ENCODE measurements around the gene ARHGAP32.
"Not testable (repeated sequence)": the region's sequence is repeated elsewhere in the genome, so short reads cannot be mapped to it uniquely, and the experiment has no call there.

ARHGAP32 gene

DNA sequence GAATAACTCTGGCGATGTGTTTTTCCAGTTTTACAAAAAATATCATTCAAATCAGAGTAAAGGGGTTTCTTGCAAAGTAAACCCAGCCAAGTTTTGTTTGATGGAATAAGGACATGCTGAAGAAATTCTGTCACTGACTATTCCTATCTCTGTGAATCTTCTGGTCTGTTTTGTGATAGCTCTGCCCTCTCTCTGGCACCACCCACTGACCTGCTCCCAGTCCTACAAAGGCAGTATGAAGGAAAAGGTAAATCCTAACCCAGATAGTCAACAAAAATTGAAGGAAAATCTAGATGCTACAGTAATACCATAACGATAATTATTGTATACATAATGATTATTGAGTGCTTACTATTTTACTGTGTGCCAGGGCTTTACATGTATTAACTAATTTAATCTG lies 173.1 kb downstream of the ARHGAP32 start:
- DNase-seq, result no peak

DNA sequence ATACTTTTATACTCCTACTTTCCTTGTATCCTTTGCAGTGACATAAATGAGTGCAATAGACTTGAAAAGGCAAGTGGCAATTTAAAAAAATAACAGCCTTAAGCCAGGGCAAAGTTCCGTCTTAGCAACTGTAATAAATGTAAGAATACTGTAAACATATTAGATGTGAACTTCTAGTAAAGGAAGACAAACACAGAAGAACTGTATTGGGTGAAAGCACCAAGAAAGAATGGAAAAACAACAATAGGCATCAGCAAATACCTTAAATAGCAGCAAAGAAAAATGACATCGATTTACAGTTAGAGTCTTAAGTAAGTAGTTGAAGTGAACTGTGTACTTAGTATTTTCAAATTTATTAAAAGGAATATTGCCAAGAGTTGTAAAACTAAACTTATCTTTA lies 174.0 kb downstream of the ARHGAP32 start:
- DNase-seq, result no peak

- DNase-seq, result no peak
These were observed 178.2 kb downstream of the ARHGAP32 start for GRCh38 chr11:129013737-129014475.

DNA sequence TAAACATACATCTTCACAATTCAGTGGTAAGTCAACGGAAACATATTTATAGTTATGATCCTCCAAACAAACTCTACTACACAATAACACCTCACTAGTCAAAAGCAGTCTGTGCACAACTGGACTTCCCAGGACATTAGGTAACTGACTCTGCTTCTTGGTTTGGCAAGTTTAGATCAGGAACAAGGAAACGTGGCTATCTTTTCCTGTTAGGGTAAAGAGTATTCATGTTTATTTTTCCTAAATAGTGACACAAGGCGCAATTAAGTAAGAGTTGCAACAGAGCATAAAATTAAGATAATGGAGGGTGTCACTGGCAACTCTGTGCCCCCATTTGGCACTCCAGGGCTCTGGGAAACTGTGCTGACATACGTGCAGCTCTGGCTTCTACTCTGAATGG lies 179.2 kb downstream of the ARHGAP32 start:
- DNase-seq, result no peak

GRCh38 chr11:129006161-129006560 lies 186.0 kb downstream of the ARHGAP32 start:
- no peak for DNase-seq

- not testable (repeated sequence) for DNase-seq
These were observed 193.0 kb downstream of the ARHGAP32 start for GRCh38 chr11:128999165-128999564.

DNA sequence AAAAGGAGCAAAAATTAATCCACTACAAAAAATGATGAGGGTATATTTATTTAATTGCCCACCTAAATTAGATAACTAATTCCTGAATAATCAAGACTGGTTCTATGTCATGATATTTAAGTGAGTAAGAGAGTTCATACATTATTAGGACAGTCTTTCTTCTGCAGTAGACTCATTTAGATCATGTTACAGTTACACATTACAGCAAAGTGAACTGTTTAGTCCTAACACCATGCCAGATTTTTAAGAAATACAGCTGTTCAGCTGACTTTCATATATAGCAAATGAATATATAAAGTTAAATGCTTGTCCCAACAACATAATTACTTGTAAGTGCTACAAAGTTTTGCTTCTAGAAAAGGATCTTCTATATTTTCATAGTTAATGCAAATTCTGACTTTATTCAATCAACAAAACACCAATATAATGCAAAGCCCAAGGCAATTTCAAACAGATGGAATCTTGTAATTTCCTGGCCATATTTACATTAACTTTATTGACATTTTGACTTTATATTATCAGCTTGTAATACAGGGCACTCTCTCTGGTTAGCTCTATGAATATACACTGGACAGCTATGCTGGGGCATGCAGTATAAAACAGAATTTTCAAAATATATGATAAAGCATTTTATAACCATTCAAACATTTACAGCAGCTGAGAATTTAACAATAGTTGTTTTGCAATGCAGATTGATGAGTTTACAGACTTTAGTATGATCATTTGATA lies 203.7 kb downstream of the ARHGAP32 start:
- no peak for DNase-seq

- DNase-seq, result no peak
These were observed 206.2 kb downstream of the ARHGAP32 start for GRCh38 chr11:128985880-128986279.

- DNase-seq, result no peak
These were observed 209.1 kb downstream of the ARHGAP32 start for GRCh38 chr11:128983023-128983422.

- DNase-seq, result no peak
These were observed 210.9 kb downstream of the ARHGAP32 start for GRCh38 chr11:128981254-128981653.

- DNase-seq, result no peak
These were observed 221.4 kb downstream of the ARHGAP32 start for GRCh38 chr11:128970598-128971190.

DNA sequence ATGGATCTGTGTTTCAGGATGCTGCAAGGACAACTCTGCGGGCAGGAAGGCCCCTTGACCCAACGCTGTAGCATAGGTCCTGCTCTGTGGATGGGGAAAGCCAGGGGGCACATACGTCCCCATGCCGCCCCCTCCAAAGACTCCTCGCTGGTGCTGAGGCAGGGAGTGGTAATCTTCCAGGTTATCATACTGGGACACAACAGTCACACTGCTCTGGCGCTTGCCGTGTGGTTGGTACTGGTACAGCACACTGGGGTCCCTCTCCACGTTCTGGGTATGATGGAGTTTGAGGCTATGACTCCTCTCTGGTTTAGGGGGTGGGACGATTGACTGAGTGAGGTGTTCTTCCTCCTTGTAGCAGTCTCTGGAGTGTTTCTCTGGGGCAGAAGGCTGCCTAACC lies 223.2 kb downstream of the ARHGAP32 start:
- no peak for DNase-seq

DNA sequence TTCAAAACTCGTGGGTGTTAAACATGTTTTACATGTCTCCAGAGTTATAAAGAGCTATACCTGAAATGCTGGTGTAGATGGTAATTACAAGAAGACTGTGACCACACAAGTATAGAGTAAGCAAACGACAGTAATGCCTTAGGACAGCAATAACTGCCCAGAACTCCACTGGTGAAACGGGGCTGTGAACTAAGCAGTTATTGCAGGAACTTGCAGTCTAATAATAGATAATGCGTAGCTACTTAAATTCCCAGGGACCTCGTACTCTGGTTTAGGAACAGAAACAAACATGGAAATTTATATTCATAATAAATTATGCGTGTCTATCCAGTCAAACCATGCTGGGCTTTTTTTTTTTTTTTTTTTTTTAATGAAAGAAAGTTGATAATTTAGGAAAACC lies 224.5 kb downstream of the ARHGAP32 start:
- DNase-seq, result no peak

GRCh38 chr11:128965485-128965884 lies 226.6 kb downstream of the ARHGAP32 start:
- DNase-seq, result no peak

DNA sequence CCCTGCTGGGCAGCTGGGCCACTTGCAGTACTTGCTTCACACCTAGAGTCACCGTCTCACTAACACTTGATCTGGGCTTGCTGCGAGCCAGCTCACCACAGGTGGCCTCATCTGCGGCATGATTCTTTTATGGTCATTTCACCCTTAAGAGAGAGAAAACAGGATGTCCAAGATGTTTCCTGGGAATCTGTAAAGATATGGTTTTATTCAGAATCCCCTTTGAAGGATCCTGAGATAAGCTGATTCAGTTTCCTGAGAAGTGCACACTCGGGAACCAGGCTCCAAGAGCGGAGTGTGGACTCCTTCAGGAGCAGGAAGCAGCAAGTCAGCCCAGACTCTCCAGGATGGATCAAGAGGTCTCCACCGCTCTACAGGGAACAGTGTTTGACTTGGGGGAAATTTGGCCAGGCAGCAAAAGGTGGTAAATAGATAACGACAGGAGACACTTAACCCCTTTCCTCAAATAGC lies 227.6 kb downstream of the ARHGAP32 start:
- DNase-seq, result peak; percentile 80

DNA sequence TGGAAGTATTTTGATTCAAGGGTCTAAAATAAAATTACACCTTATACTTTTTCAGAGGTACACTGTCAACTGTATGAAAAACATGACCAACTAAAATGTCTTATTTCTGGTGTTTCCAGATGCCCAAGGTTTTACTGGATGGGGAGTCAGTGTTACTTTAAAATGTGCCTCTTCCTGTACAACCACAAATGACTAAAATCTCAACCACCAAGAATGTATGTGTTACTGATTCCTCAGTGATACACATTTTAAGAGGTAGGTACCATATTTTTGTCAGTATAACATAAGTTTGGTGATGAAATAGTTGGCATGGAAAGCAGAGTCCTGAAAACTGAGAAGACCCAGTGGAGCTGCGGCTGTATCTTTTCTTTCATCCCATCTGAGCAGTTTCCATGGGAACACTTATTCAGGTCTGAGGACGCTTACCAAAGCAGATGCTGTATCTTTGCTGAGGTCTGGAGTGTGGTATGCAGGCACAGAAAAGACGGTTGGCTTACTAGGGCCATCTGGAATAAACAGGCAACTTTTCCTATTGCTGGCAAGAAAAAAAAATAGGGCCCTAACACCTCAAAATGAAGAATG lies 228.3 kb downstream of the ARHGAP32 start:
- peak; percentile 75 for DNase-seq

DNA sequence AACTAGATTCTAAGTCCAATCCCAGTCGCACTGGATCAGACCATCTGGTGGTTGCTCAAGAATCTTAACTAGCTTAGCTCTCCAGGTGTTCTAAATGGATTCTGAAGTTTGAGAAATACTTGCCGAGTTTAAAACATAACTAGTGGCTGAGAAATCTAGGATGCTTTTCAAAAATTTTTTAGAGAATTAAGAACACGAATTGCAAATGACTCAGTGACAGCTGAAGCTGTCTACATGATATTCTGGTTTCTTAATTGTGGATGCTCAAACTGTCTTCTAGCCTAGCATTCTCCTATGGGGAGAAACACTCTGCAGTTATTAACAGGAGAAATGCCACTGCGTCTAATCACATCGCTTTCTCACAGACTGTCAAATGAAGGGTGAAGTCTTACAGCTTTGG lies 229.2 kb downstream of the ARHGAP32 start:
- DNase-seq, result no peak

DNA sequence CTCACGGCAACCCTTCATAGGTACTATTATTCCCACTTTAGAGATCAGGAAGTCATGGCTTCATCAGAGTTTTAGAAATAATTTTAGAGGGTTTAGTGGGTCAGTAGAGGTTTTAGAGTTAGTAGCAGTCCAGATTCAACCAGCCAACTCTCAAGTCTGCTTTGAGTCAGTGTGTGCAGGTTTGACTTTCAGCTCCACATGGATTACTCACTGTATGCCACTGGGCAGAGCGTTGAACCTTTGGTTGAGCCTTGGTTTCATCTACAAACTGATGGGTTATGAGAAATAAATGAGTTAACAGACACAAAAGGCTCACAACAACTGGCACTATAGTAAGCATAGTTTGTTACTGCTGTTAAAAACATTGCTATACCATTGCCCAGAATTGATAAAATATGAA lies 230.5 kb downstream of the ARHGAP32 start:
- no peak for DNase-seq

GRCh38 chr11:128957202-128957482 lies 235.0 kb downstream of the ARHGAP32 start:
- DNase-seq, result no peak

GRCh38 chr11:128956401-128957201 lies 235.5 kb downstream of the ARHGAP32 start:
- peak; percentile 81 for DNase-seq

DNA sequence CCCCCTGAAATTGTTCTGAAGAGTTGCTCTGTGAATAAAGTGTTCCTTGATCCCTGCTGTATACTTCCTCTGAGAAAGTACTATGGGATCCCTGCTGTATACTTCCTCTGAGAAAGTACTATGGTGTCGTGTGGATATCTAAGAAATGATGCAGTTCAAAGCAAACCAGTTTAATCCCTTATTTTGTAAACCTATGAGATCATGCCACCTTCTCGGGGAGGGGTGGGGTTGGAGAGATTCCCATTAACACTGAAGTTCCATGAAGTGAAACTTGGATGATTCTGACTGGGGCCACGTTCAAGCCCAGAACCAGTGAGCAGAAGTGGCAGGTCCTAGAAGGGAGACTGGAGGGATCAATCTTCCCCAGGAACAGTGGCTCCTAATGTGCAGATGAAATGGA lies 236.5 kb downstream of the ARHGAP32 start:
- DNase-seq, result no peak

DNA sequence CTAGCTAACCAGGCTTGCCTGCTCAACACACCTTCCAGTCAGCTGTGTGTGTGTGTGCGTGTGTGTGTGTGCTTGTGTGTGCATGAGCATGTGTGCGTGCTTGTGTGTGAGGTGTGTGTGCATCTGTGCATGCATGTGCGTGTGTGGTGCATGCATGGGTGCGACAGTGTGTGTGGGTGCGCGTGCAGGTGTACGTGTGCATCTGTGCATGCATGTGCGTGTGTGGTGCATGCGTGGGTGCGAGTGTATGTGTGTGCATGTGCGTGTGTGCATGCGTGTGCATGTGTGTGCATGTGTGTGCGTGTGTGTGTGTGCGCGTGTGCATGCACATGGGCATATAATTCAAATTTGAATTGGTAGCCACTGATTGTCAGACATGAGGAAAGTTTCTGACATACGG lies 239.0 kb downstream of the ARHGAP32 start:
- no peak for DNase-seq
